HUES6 (cell line): Measurements from ENCODE around the gene SLC27A3.

Experiments used
- H3K27ac ChIP-seq: 2 replicates; pipeline ENCODE4 v1.7.0; 2013; ENCODE audit warnings: low read depth, mild to moderate bottlenecking, low read length, inconsistent platforms
- H3K27me3 ChIP-seq: 2 replicates; pipeline ENCODE4 v1.6.1; 2013; ENCODE audit warnings: low read length; ENCODE audit not compliant: control insufficient read depth, insufficient read depth
- H3K36me3 ChIP-seq: 2 replicates; pipeline ENCODE4 v1.6.1; 2013; ENCODE audit warnings: low read length; ENCODE audit not compliant: control insufficient read depth, insufficient read depth
- H3K4me1 ChIP-seq: 2 replicates; pipeline ENCODE4 v1.6.1; 2013; ENCODE audit warnings: low read length; ENCODE audit not compliant: control insufficient read depth, insufficient read depth
- H3K4me3 ChIP-seq: 2 replicates; pipeline ENCODE4 v1.5.1; 2013; ENCODE audit warnings: low read depth, low read length
- H3K9ac ChIP-seq: one replicate; pipeline ENCODE4 v1.6.1; 2013; ENCODE audit warnings: mild to moderate bottlenecking, low read length
- H3K9me3 ChIP-seq: 2 replicates; pipeline ENCODE4 v1.6.1; 2013; ENCODE audit warnings: low read depth, low read length; ENCODE audit not compliant: control insufficient read depth, insufficient read depth

The SLC27A3 gene

DNA sequence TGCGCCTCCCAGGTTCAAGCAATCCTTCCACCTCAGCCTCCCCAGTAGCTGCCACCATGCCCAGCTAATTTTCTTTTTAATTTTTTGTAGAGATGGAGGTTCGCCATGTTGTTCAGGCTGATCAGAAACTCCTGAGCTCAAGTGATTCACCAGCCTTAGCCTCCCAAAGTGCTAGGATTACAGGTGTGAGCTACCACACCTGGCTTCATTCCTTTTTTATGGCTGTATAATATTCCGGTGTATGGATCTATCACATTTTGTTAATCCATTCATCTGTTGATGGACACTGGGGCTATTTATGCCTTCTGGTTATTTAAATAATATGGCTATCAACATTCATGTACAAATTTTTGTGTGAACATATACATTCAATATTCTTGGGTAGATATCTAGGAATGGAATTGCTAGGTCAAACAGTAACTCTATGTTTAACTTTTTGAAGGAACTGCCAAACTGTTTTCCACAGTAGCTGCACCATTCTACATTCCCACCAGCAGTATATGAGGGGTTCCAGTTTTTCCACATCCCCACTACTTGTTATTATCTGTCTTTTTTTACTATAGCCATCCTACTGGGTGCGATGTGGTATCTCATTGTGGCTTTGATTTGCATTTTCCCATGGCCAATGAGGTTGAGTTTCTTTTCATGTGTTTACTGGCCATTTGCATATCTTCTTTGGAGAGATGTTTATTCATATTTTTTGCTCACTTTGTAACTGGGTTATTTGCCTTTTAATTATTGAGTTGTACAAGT, 11.0 kb downstream of the SLC27A3 start:
- no peaks in the 10 kb centered on the region for H3K27me3 ChIP-seq
- no peaks in the 10 kb centered on the region for H3K36me3 ChIP-seq
- no peak overlapping the region for H3K4me3 ChIP-seq
- no peak overlapping the region for H3K27ac ChIP-seq
- H3K4me1 ChIP-seq: peaks cover 11% of the 10 kb centered on the region
- no peak overlapping the region for H3K9ac ChIP-seq
- no peaks in the 10 kb centered on the region for H3K9me3 ChIP-seq

DNA sequence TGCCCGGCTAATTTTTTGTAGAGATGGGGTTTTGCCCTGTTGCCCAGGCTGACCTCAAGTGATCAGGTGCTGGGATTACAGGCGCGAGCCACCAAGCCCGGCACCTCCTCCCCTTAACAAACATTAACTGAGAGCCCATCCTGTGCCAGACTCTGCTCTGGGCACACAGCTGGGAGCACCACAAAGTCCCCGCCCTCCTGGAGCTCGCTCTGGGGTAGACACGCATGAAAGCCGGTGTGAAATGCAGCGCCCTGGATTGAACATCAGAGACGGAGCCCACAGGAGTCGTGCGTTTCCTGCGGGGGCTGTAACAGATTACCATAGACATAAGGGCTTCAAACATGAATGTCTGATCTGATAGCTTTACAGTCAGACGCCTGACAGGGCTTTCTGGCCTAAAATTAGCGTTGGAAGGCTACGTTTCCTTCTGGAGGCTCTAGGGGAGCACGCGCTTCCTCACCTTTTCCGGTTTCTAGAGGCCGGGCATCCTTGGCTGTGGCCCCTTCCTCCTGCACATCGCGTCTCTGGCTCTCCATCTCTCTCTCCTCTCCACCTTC, 14.3 kb downstream of the SLC27A3 start:
- no peak overlapping the region for H3K9ac ChIP-seq
- no peak overlapping the region for H3K27ac ChIP-seq
- H3K4me1 ChIP-seq: peaks cover 23% of the 10 kb centered on the region
- H3K27me3 ChIP-seq: no peaks in the 10 kb centered on the region
- no peak overlapping the region for H3K4me3 ChIP-seq
- no peaks in the 10 kb centered on the region for H3K9me3 ChIP-seq
- H3K36me3 ChIP-seq: no peaks in the 10 kb centered on the region

- Histone ChIP-seq H3K4me1 (peaks cover 32% of the 10 kb centered on the region), H3K36me3 (no peaks in the 10 kb centered on the region), H3K27me3 (no peaks in the 10 kb centered on the region), H3K4me3 (no peak overlapping the region), H3K9ac (no peak overlapping the region), H3K9me3 (no peaks in the 10 kb centered on the region), H3K27ac (no peak overlapping the region)
Measured at GRCh38 chr1:153790313-153790965, 15.2 kb downstream of the SLC27A3 start.

DNA sequence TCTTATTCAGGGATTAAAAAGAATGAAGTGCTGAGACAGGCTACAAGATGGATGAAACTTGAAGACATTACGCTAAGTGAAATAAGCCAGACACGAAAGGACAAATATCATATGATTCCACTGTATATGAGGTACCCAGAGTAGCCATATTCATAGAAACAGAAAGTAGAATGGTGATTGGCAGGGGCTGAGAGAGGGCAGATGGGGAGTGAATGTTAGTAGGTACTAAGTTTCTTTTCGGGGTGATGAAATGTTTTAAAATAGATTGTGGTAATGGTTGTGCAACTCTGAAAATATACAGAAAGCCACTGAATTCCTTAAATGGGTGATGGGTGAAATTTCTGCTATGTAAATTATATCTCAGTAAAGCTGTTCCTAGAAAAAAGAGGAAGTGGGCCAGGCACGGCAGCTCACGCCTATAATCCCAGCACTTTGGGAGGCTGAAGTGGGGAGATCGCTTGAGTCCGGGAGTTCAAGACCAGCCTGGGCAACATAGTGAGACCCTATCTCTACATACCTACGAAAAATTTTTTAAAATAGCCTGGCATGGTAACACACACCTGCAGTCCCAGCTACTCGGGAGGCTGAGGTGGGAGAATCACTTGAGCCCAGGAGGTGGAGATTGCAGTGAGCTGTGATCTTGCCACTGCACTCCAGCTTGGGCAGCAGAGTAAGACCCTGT, 15.9 kb downstream of the SLC27A3 start:
- Histone ChIP-seq H3K4me3 (no peak overlapping the region), H3K9ac (no peak overlapping the region), H3K36me3 (no peaks in the 10 kb centered on the region), H3K9me3 (no peaks in the 10 kb centered on the region), H3K4me1 (peaks cover 33% of the 10 kb centered on the region), H3K27me3 (no peaks in the 10 kb centered on the region), H3K27ac (no peak overlapping the region)

GRCh38 chr1:153791648-153792253, 16.5 kb downstream of the SLC27A3 start:
- Histone ChIP-seq H3K4me3 (no peak overlapping the region), H3K9me3 (no peaks in the 10 kb centered on the region), H3K9ac (no peak overlapping the region), H3K27ac (no peak overlapping the region), H3K4me1 (peaks cover 33% of the 10 kb centered on the region), H3K36me3 (no peaks in the 10 kb centered on the region), H3K27me3 (no peaks in the 10 kb centered on the region)

- no peaks in the 10 kb centered on the region for H3K36me3 ChIP-seq
- H3K27ac ChIP-seq: no peak overlapping the region
- no peaks in the 10 kb centered on the region for H3K27me3 ChIP-seq
- peaks cover 33% of the 10 kb centered on the region for H3K4me1 ChIP-seq
- H3K4me3 ChIP-seq: no peak overlapping the region
- H3K9me3 ChIP-seq: no peaks in the 10 kb centered on the region
- no peak overlapping the region for H3K9ac ChIP-seq
Measured at GRCh38 chr1:153792631-153793041, 17.4 kb downstream of the SLC27A3 start.

DNA sequence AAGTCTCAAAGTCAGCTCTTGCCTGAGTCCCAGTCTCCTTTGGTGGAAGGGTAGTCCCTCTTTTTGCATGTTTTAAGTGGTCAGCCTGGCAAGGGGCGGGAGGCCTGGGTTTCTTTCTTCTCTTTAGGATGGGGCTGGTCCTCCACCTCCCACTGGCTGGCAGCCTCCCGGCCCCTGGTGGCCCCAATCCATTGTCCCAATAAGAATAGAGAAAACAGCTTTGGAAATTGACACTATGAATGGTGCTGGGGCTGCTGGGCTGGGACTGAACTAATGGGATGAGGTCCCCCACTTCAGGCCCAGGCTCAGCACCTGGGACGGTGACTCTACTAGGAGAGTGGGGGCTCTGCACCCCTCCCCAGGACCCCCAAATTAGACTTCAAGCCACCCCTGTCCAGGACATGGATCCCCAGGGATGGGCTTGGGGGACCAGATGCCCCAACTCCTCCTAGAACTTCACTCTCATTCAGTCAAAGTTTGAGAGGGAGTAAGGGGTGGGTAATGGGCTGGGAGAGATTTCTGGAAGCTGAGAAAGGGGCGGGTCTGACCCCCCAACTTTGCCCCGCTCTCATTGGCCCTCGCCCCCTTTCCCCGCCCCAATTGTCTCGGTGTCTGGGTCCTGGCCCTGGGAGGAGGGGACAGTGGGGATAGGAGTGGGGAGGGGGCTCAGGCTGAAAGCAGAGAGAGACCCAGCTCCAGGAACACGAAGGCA, 18.2 kb downstream of the SLC27A3 start:
- H3K36me3 ChIP-seq: no peaks in the 10 kb centered on the region
- H3K27me3 ChIP-seq: no peaks in the 10 kb centered on the region
- no peaks in the 10 kb centered on the region for H3K9me3 ChIP-seq
- H3K27ac ChIP-seq: no peak overlapping the region
- H3K9ac ChIP-seq: no peak overlapping the region
- peaks cover 37% of the 10 kb centered on the region for H3K4me1 ChIP-seq
- H3K4me3 ChIP-seq: no peak overlapping the region

GRCh38 chr1:153793973-153794615, 18.9 kb downstream of the SLC27A3 start:
- Histone ChIP-seq H3K9ac (no peak overlapping the region), H3K36me3 (no peaks in the 10 kb centered on the region), H3K9me3 (no peaks in the 10 kb centered on the region), H3K27me3 (no peaks in the 10 kb centered on the region), H3K27ac (no peak overlapping the region), H3K4me3 (no peak overlapping the region), H3K4me1 (peaks cover 37% of the 10 kb centered on the region)

DNA sequence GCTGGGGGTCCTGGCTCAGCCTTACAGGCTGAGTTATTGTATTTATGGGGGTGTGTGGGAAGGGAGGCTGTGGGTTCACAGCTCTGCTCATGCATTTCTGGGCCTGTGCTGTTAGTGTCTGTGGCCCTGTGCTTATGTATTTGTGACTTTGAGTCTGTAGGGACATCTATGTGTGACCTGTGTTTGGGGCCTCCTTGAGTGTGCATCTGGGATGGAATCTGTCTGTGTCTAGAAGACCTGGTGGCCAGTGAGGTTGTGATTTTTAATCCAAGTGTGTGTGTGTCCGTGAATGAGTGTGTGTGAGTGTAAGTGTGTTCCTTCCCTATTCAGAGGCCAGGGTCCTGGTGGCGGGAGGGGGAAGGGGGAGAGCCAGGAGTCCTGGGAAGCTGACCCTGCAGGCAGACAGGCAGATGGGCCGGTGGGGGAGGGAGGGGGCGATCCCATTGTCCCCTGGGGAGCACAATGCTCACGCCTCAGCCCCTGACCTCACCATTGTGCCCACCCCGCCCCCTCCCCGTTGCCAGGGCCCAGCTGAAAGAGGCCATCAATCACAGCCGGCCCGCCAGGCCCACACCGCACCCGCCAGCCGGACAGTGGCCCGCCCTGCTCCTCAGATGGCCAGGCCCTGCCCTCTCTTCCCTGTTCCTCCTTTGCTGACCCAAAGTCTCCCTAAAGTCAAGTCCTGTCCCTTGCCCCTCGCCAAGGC, 19.6 kb downstream of the SLC27A3 start:
- Histone ChIP-seq H3K27me3 (no peaks in the 10 kb centered on the region), H3K9me3 (no peaks in the 10 kb centered on the region), H3K36me3 (0 out of 2 replicates have a peak, but pooled peaks cover 2% of the 10 kb centered on the region), H3K4me1 (peaks cover 34% of the 10 kb centered on the region), H3K27ac (no peak overlapping the region), H3K4me3 (no peak overlapping the region), H3K9ac (no peak overlapping the region)
